ENCODE data around the gene PTPN12. TPM values are rescaled to one million over a fixed set of nuclear protein-coding genes. Genes with fewer than 3 reads are reported as not detected.
"Not testable (repeated sequence)": the region's sequence is repeated elsewhere in the genome, so short reads cannot be mapped to it uniquely, and the experiment has no call there.

Gene PTPN12
- total and polyA plus RNA-seq, 2 donors (not counting 1 experiment from before 2014, with no cell fraction given) = 18.0 to 78.8 TPM

- ATAC-seq (ENCODE audit: low read depth); H2AFZ ChIP-seq (ENCODE audit: insufficient read depth, low read depth, low read length, poor library complexity, severe bottlenecking); DNase-seq; H3K4me2 ChIP-seq (replicated peaks; ENCODE audit: low read depth, low read length, poor library complexity, severe bottlenecking); H3K27ac Mint-ChIP-seq; H3K9me3 ChIP-seq (ENCODE audit: control extremely low read depth in 1 of 3, control insufficient read depth in 2 of 3, insufficient read depth in 1 of 3, low read length in 2 of 3); POLR2A ChIA-PET; H3K27me3 Mint-ChIP-seq; H3K36me3 ChIP-seq (replicated peaks in 1 of 2; ENCODE audit: control extremely low read depth in 1 of 2, control insufficient read depth in 1 of 2, extremely low read depth in 1 of 2, insufficient read depth in 2 of 2, low read length in 1 of 2); H3K4me3 ChIP-seq (ENCODE audit: control extremely low read depth in 1 of 5, extremely low read depth in 1 of 5, insufficient read depth in 1 of 5, low read depth in 2 of 5, low read length in 4 of 5); H3K4me3 Mint-ChIP-seq; H3K27me3 ChIP-seq (replicated peaks in 1 of 4; ENCODE audit: control extremely low read depth in 1 of 4, control insufficient read depth in 3 of 4, insufficient read depth in 4 of 4, low read length in 3 of 4); H3K9me3 Mint-ChIP-seq (ENCODE audit: insufficient read depth); H4K20me1 ChIP-seq (ENCODE audit: control insufficient read depth, insufficient read depth, low read length, poor library complexity, severe bottlenecking); CTCF ChIA-PET; H3K27ac ChIP-seq (ENCODE audit: low read length in 2 of 2); H3K9ac ChIP-seq (ENCODE audit: low read length): not testable (repeated sequence)
- 98% methylated on average over 10 of the region's 31 CpGs for WGBS (ENCODE audit: insufficient coverage)
- peaks cover 38% of the 10 kb centered on the region for H3K4me1 Mint-ChIP-seq
- Histone ChIP-seq H3K4me1 (ENCODE audit: control insufficient read depth in 2 of 2, insufficient read depth in 2 of 2, low read length in 2 of 2) (peaks cover 28 to 46% of the 10 kb centered on the region in 2 donors), H3K79me2 (ENCODE audit: control insufficient read depth, insufficient read depth, low read length) (peaks cover 20% of the 10 kb centered on the region)
- intact Hi-C loops (cut with micrococcal nuclease) = loop anchor here (10.0 kb wide), 2 partner anchors 339 to 371 kb away; partner anchors contain the start of gene FGL2
These were observed 3.0 kb upstream of the PTPN12 start for GRCh38 chr7:77534046-77534445.

GRCh38 chr7:77536017-77536412, 1.1 kb upstream of the PTPN12 start:
- H4K20me1 ChIP-seq (ENCODE audit: control insufficient read depth, insufficient read depth, low read length, poor library complexity, severe bottlenecking) = no peaks in the 10 kb centered on the region
- no peaks in the 10 kb centered on the region for H3K27me3 Mint-ChIP-seq
- peaks cover 13 to 33% of the 10 kb centered on the region in 2 donors for H3K4me1 ChIP-seq (ENCODE audit: control insufficient read depth in 2 of 2, insufficient read depth in 2 of 2, low read length in 2 of 2)
- no peaks in the 10 kb centered on the region for H3K9me3 Mint-ChIP-seq (ENCODE audit: insufficient read depth)
- DNase-seq (no peak), ATAC-seq (ENCODE audit: low read depth) (no peak)
- 9% methylated on average over 3 of the region's 9 CpGs for WGBS (ENCODE audit: insufficient coverage)
- H3K9me3 ChIP-seq (ENCODE audit: control extremely low read depth in 1 of 3, control insufficient read depth in 2 of 3, insufficient read depth in 1 of 3, low read length in 2 of 3) = no peaks in the 10 kb centered on the region
- H3K4me3 ChIP-seq (ENCODE audit: control extremely low read depth in 1 of 5, extremely low read depth in 1 of 5, insufficient read depth in 1 of 5, low read depth in 2 of 5, low read length in 4 of 5) = peak overlapping the region; percentile 88 to 96 (median 95)
- no peak for TF ChIP-seq EZH2 (IDR thresholded peaks at IDR 0.05; ENCODE audit: borderline replicate concordance, insufficient read depth, low read depth, low read length, poor library complexity, severe bottlenecking)
- no peak for TF ChIP-seq CTCF (IDR thresholded peaks at IDR 0.05)
- H3K36me3 ChIP-seq (replicated peaks in 1 of 2; ENCODE audit: control extremely low read depth in 1 of 2, control insufficient read depth in 1 of 2, extremely low read depth in 1 of 2, insufficient read depth in 2 of 2, low read length in 1 of 2) = no peaks in the 10 kb centered on the region
- peaks cover 30% of the 10 kb centered on the region for H3K4me1 Mint-ChIP-seq
- H3K79me2 ChIP-seq (ENCODE audit: control insufficient read depth, insufficient read depth, low read length) = peaks cover 31% of the 10 kb centered on the region
- ChIA-PET POLR2A (interaction anchor here (0.6 to 0.9 kb wide), 3 partner anchors 111 to 182 kb away, joined by 3 to 9 read pairs (median 3); no protein-coding TSS in a partner anchor), CTCF (interaction anchor here (1.5 to 1.7 kb wide), 2 partner anchors 115 to 121 kb away, joined by 5 to 7 read pairs; no protein-coding TSS in a partner anchor)
- H3K27ac ChIP-seq (ENCODE audit: low read length in 2 of 2) = peak overlapping the region; percentile 75 to 81
- H3K9ac ChIP-seq (ENCODE audit: low read length) = peak overlapping the region; percentile 81
- no peaks in the 10 kb centered on the region for H3K27me3 ChIP-seq (replicated peaks in 1 of 4; ENCODE audit: control extremely low read depth in 1 of 4, control insufficient read depth in 3 of 4, insufficient read depth in 4 of 4, low read length in 3 of 4)
- peak overlapping the region; percentile 99 for H3K4me3 Mint-ChIP-seq
- intact Hi-C loops (cut with micrococcal nuclease) = loop anchor here (1.0 to 10.0 kb wide), 4 partner anchors 160 to 369 kb away; partner anchors contain the start of genes FGL2, PHTF2, RSBN1L and TMEM60
- peak overlapping the region; percentile 94 for H3K4me2 ChIP-seq (replicated peaks; ENCODE audit: low read depth, low read length, poor library complexity, severe bottlenecking)
- peak overlapping the region; percentile 85 for H2AFZ ChIP-seq (ENCODE audit: insufficient read depth, low read depth, low read length, poor library complexity, severe bottlenecking)
- H3K27ac Mint-ChIP-seq = peak overlapping the region; percentile 98

Measured in B cell (primary cell).